Tibial artery (tissue), 4 donors: ENCODE results near the gene TMIE.

Experiments
- DNase-seq, 2 donors: peaks; one replicate each; pipeline ENCODE4 v3.0.0-alpha.2; 2019
- H3K27ac ChIP-seq, 2 donors: fragments of 200-600 bp; sonication (generic) in 1 of 2; 1 replicate in 1 of 2; 2 replicates in 1 of 2; pipeline ENCODE4 v1.5.1; 2018 to 2019; ENCODE audit warnings: mild to moderate bottlenecking in 1 of 2
- H3K27me3 ChIP-seq, 2 donors: fragments of 200-600 bp; sonication (generic) in 1 of 2; one replicate each; pipeline versions ENCODE4 v1.5.1 to v1.6.0; 2016 to 2019
- H3K36me3 ChIP-seq, 3 donors: fragments of 200-600 bp; sonication (generic) in 2 of 3; one replicate each; pipeline ENCODE4 v1.5.1; 2016 to 2019; ENCODE audit warnings: mild to moderate bottlenecking in 2 of 3
- H3K4me1 ChIP-seq, 4 donors: fragments of 200-600 bp; sonication (generic) in 2 of 4; 1 replicate in 3 of 4; 2 replicates in 1 of 4; pipeline ENCODE4 v1.5.1; 2016 to 2019
- H3K4me3 ChIP-seq, 2 donors: fragments of 200-600 bp; sonication (generic) in 1 of 2; 1 replicate in 1 of 2; 2 replicates in 1 of 2; pipeline ENCODE4 v1.5.1; 2018 to 2019; ENCODE audit warnings: mild to moderate bottlenecking in 2 of 2
- H3K9me3 ChIP-seq, 3 donors: fragments of 200-600 bp; sonication (generic) in 1 of 3; one replicate each; pipeline ENCODE4 v1.5.1; 2016 to 2019
- CTCF ChIP-seq, 2 experiments: fragments of 200-600 bp in 1 of 2; fragments of 450-650 bp in 1 of 2; IDR thresholded peaks; one replicate each; pipeline ENCODE4 v1.5.1; 2017 to 2019; ENCODE audit warnings: antibody characterized with exemption in 2 of 2, mild to moderate bottlenecking in 1 of 2, moderate library complexity in 1 of 2
- intact Hi-C: fragments of 100-400 bp; cut with DNase I; formaldehyde crosslinking; loops from one replicate; pipeline ENCODE4 v1.15.0; 2023; ENCODE audit warnings: low total_unique reads

TMIE gene

DNA sequence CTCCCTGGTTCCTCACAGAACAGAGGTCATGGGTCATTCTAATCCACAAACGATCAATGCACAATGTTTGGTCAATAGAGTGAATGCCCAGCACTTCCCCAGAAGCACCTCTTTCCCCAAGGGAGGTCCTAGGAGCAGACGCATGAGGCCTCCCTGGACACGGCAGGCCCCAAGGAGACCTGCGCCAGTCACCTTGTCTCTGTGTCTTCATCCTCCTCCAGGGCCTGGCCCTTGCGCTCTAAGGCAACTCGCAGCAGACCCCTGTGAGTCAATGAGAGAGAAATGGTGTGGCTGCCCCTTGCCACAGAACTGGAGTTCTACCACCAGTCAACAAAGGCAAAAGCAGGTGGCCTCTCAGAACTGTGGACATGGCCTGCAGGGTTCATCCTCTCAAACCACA, 25.8 kb upstream of the TMIE start:
- no peaks in the 10 kb centered on the region for H3K27me3 ChIP-seq
- no peak for TF ChIP-seq CTCF (IDR thresholded peaks at IDR 0.05)
- DNase-seq: no peak
- H3K27ac ChIP-seq: no peak overlapping the region
- H3K36me3 ChIP-seq: peaks cover 8 to 89% (median 13%) of the 10 kb centered on the region in 3 donors
- H3K9me3 ChIP-seq: no peaks in the 10 kb centered on the region
- H3K4me3 ChIP-seq: no peak overlapping the region
- no peaks in the 10 kb centered on the region for H3K4me1 ChIP-seq
- intact Hi-C loops: no loop called here

- H3K4me1 ChIP-seq: no peaks in the 10 kb centered on the region
- no peak for TF ChIP-seq CTCF (IDR thresholded peaks at IDR 0.05)
- H3K36me3 ChIP-seq: peaks cover 8 to 92% (median 17%) of the 10 kb centered on the region in 3 donors
- no peaks in the 10 kb centered on the region for H3K9me3 ChIP-seq
- no peak for DNase-seq
- H3K4me3 ChIP-seq: no peak overlapping the region
- intact Hi-C loops: no loop called here
- no peak overlapping the region for H3K27ac ChIP-seq
- H3K27me3 ChIP-seq: no peaks in the 10 kb centered on the region
Observed at GRCh38 chr3:46675843-46676567, 25.2 kb upstream of the TMIE start.

- Histone ChIP-seq H3K9me3 (no peaks in the 10 kb centered on the region), H3K27me3 (no peaks in the 10 kb centered on the region), H3K36me3 (peaks cover 8 to 92% (median 17%) of the 10 kb centered on the region in 3 donors), H3K4me3 (no peak overlapping the region), H3K27ac (no peak overlapping the region), H3K4me1 (no peaks in the 10 kb centered on the region)
- intact Hi-C loops: no loop called here
- no peak for TF ChIP-seq CTCF (IDR thresholded peaks at IDR 0.05)
- DNase-seq: no peak
Observed at GRCh38 chr3:46676601-46677410, 24.4 kb upstream of the TMIE start.

GRCh38 chr3:46677411-46677726, 23.8 kb upstream of the TMIE start:
- Histone ChIP-seq H3K4me1 (no peaks in the 10 kb centered on the region), H3K4me3 (no peak overlapping the region), H3K9me3 (no peaks in the 10 kb centered on the region), H3K27me3 (no peaks in the 10 kb centered on the region), H3K27ac (no peak overlapping the region), H3K36me3 (peaks cover 8 to 92% (median 17%) of the 10 kb centered on the region in 3 donors)
- intact Hi-C loops: no loop called here
- TF ChIP-seq CTCF (IDR thresholded peaks at IDR 0.05): no peak
- DNase-seq: no peak

DNA sequence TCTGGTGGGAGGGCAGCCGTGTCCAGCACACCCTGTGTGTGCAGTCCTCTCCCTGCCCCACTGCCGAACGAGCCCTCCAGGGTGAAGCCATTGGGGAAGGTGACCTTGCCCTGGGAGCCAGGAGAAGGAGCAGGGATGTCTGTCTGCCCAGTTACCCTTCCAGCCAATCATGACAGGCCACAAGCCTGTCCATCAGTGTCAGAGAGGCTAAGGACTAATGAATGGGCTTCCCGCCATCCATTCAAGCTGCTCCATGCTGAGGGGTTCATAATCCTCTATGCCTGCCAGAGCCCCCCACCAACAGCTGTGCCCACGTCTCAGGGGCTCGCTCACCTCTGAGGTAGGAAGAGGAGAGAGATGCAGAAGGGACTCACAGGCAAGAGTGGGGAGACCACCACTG, 22.9 kb upstream of the TMIE start:
- H3K4me1 ChIP-seq: no peaks in the 10 kb centered on the region
- H3K27ac ChIP-seq: no peak overlapping the region
- DNase-seq: no peak
- H3K36me3 ChIP-seq: peaks cover 11 to 92% (median 23%) of the 10 kb centered on the region in 3 donors
- H3K27me3 ChIP-seq: no peaks in the 10 kb centered on the region
- H3K9me3 ChIP-seq: no peaks in the 10 kb centered on the region
- intact Hi-C loops: no loop called here
- no peak for TF ChIP-seq CTCF (IDR thresholded peaks at IDR 0.05)
- H3K4me3 ChIP-seq: no peak overlapping the region
